Nephron progenitor cell (in vitro differentiated cells): ENCODE data around the gene NR3C1.

Experiments used
- DNase-seq: peaks from one replicate; pipeline ENCODE4 v3.0.0; 2021
- H3K27ac Mint-ChIP-seq: 2 replicates; pipeline ENCODE4 v1.8.0; 2021; ENCODE audit warnings: mild to moderate bottlenecking, moderate library complexity, mixed read lengths
- H3K27me3 Mint-ChIP-seq: 2 replicates; pipeline ENCODE4 v1.8.0; 2021; ENCODE audit warnings: mild to moderate bottlenecking, low read depth, mixed read lengths; ENCODE audit not compliant: poor library complexity
- H3K36me3 Mint-ChIP-seq: 2 replicates; pipeline ENCODE4 v1.8.0; 2021; ENCODE audit warnings: low read depth, mixed read lengths
- H3K4me1 Mint-ChIP-seq: 2 replicates; pipeline ENCODE4 v1.8.0; 2021; ENCODE audit warnings: mixed read lengths
- H3K4me3 Mint-ChIP-seq: 2 replicates; pipeline ENCODE4 v1.8.0; 2021; ENCODE audit warnings: mild to moderate bottlenecking, moderate library complexity, mixed read lengths
- H3K9me3 Mint-ChIP-seq: 2 replicates; pipeline ENCODE4 v1.8.0; 2021; ENCODE audit warnings: mild to moderate bottlenecking, moderate library complexity, mixed read lengths
- TF ChIP-seq, protein P1 (sequence below): fragments of 200-600 bp; sonication (generic); IDR thresholded peaks from 2 replicates; pipeline ENCODE4 v1.5.0; 2021; ENCODE audit warnings: antibody characterized with exemption

Gene NR3C1

DNA sequence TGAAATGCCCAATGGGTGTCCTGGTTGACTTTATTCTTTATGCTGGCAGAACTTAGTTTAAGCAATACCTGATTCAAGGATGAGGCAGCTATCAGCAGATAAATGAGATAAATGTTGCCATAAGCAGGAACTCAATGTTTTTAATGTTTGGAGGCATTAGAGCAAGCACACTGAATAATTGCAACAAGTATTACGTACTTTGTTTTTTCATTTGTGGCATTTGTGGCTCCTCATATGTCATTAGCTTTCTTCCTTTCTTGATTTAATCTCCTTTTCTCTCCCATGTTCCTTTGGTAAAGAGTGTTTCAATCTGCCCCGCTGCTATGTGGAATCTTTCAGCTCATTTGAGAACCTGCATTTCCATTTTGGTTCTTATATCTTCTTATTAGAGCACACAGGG, 6.4 kb upstream of the NR3C1 start:
- Mint-ChIP-seq H3K4me1 (peaks cover under 1% of the 10 kb centered on the region), H3K36me3 (no peaks in the 10 kb centered on the region), H3K4me3 (no peak overlapping the region), H3K9me3 (peaks cover 8% of the 10 kb centered on the region), H3K27me3 (peaks cover 7% of the 10 kb centered on the region), H3K27ac (no peak overlapping the region)
- no peak for DNase-seq
- TF ChIP-seq, protein P1, sequence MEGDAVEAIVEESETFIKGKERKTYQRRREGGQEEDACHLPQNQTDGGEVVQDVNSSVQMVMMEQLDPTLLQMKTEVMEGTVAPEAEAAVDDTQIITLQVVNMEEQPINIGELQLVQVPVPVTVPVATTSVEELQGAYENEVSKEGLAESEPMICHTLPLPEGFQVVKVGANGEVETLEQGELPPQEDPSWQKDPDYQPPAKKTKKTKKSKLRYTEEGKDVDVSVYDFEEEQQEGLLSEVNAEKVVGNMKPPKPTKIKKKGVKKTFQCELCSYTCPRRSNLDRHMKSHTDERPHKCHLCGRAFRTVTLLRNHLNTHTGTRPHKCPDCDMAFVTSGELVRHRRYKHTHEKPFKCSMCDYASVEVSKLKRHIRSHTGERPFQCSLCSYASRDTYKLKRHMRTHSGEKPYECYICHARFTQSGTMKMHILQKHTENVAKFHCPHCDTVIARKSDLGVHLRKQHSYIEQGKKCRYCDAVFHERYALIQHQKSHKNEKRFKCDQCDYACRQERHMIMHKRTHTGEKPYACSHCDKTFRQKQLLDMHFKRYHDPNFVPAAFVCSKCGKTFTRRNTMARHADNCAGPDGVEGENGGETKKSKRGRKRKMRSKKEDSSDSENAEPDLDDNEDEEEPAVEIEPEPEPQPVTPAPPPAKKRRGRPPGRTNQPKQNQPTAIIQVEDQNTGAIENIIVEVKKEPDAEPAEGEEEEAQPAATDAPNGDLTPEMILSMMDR = no peak

DNA sequence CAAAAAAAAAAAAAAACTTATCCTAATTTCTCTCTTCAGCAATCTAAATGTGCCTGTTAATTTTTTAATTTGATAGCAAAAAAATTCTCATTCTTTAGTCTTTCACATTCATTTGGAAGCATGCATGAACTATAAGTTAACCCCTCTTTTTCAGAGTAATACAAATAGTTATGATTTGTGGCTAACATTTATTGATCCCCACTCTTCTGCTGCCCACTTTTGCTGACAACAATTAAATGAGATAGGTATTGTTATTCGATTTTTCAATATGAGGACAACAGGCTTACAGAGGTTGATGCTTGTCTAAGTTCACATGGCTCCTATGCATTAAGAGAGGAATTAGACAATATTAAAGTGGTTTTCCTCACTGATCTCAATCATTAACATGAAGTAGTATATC, 2.9 kb upstream of the NR3C1 start:
- H3K36me3 Mint-ChIP-seq = no peaks in the 10 kb centered on the region
- DNase-seq = no peak
- H3K27ac Mint-ChIP-seq = no peak overlapping the region
- peak overlapping the region; percentile 76 for H3K4me3 Mint-ChIP-seq
- peaks cover 15% of the 10 kb centered on the region for H3K4me1 Mint-ChIP-seq
- peaks cover 18% of the 10 kb centered on the region for H3K27me3 Mint-ChIP-seq
- peaks cover 8% of the 10 kb centered on the region for H3K9me3 Mint-ChIP-seq
- TF ChIP-seq, protein P1 = no peak

DNA sequence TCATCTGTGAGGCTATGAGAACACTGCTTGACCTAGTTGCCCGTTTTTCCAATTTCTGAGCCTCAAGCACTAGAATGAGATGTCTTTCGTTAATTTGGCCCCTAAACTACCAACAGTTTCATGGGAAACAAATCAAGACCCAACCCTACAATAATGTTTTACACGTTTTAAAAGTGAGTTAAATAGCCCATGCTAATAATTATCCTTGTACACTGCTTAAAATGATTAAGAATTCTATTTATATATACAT, 2.3 kb upstream of the NR3C1 start:
- peaks cover 24% of the 10 kb centered on the region for H3K27me3 Mint-ChIP-seq
- DNase-seq = no peak
- TF ChIP-seq, protein P1 = no peak
- no peaks in the 10 kb centered on the region for H3K36me3 Mint-ChIP-seq
- peak overlapping the region; percentile 99 for H3K27ac Mint-ChIP-seq
- H3K9me3 Mint-ChIP-seq = peaks cover 8% of the 10 kb centered on the region
- H3K4me1 Mint-ChIP-seq = peaks cover 22% of the 10 kb centered on the region
- peak overlapping the region; percentile 93 for H3K4me3 Mint-ChIP-seq

DNA sequence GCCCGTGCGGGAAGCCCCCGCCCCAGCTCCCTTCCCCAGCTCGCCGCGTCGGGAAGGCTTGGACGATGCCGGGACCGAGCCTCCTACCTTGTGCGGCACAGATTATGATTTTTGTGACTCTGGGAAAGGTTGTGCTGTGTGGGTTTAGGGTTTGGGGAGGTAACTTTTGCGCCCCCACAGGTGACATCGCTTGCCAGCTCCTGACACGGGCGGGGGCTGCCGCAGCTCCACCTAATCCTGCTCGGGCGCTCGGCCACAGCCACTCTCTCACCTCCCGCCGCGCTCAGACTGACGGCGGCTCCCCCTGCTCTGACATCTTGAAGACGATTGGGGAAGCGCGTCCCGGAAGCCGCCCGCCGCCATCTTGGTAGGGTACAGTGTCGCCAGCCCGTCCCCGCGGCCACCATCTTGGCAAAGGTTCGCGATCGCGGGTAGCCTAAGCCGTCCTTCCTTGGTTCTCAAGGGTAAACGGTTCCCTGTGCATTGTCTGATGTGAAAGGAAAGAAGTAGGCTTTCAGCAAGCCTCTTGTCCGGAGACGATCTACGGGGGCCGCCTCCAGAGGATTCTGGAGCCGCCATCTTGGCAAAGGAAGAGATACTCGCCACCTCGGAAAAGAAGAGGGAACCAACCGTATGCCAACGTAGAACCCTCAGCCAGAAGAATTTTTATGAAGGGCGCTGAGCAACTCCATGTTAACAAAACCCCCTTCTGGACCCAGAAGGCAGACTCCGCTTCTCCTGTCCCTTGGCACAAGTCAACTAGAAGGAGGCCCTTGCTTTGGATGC, 1.8 kb upstream of the NR3C1 start:
- Mint-ChIP-seq H3K4me3 (peak overlapping the region; percentile 93), H3K27ac (peak overlapping the region; percentile 99), H3K36me3 (no peaks in the 10 kb centered on the region), H3K9me3 (peaks cover 8% of the 10 kb centered on the region), H3K27me3 (peaks cover 28% of the 10 kb centered on the region), H3K4me1 (peaks cover 26% of the 10 kb centered on the region)
- peak; percentile 86 for DNase-seq
- TF ChIP-seq, protein P1 = no peak

DNA sequence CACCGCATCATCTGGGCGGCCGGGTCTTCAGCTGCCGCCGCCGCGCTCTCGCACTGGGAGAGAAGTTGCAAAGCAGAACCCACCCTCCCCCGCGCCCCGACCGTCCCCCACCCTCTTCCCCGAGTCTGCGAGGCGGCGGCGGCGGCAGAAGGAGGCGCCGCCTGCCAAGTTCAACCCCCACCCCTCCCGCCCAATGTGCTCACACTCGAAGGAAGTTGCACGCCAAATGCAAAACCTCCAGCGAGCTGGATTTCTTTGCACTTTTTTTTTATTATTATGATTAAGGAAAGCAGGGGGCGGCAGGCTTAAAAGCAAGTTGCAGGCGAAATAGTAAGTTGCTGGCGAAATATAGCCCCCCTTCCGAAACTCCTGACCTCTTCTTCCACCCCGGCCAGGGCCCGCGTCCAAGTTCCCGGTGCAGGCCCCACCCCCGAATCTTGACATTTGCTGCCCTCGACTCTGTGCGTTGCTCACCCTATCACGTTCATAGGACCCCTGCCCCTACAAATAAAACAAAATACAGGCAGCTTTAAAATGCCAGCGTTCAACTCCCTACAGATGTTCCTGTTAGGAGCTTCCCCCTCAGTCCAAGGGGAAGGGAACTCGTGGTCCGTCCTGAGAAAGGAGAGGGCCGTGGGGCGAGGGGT, 1.1 kb upstream of the NR3C1 start:
- DNase-seq = peak; percentile 51
- peaks cover 30% of the 10 kb centered on the region for H3K4me1 Mint-ChIP-seq
- TF ChIP-seq, protein P1 = no peak
- peaks cover 8% of the 10 kb centered on the region for H3K9me3 Mint-ChIP-seq
- peaks cover 35% of the 10 kb centered on the region for H3K27me3 Mint-ChIP-seq
- H3K4me3 Mint-ChIP-seq = peak overlapping the region; percentile 93
- peak overlapping the region; percentile 89 for H3K27ac Mint-ChIP-seq
- no peaks in the 10 kb centered on the region for H3K36me3 Mint-ChIP-seq

DNA sequence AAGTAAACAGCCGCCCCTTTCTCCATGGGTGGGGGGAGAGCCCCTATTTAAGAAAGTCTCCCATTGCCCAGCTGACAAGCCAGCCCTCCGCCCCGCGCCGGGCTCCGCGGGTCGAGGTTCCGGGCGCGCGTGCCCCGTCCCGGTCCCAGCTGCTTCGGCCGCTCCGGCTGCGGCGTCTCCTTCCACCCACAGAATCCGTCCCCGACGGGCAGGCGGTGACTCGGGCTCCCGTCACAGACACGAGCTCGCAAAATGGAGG, 223 bp downstream of the NR3C1 start:
- Mint-ChIP-seq H3K36me3 (no peaks in the 10 kb centered on the region), H3K4me3 (peak overlapping the region; percentile 78), H3K9me3 (peaks cover 8% of the 10 kb centered on the region), H3K27ac (no peak overlapping the region), H3K4me1 (peaks cover 37% of the 10 kb centered on the region), H3K27me3 (peaks cover 39% of the 10 kb centered on the region)
- TF ChIP-seq, protein P1 = no peak
- no peak for DNase-seq
